ENCODE results near the gene SIM2.

DNA sequence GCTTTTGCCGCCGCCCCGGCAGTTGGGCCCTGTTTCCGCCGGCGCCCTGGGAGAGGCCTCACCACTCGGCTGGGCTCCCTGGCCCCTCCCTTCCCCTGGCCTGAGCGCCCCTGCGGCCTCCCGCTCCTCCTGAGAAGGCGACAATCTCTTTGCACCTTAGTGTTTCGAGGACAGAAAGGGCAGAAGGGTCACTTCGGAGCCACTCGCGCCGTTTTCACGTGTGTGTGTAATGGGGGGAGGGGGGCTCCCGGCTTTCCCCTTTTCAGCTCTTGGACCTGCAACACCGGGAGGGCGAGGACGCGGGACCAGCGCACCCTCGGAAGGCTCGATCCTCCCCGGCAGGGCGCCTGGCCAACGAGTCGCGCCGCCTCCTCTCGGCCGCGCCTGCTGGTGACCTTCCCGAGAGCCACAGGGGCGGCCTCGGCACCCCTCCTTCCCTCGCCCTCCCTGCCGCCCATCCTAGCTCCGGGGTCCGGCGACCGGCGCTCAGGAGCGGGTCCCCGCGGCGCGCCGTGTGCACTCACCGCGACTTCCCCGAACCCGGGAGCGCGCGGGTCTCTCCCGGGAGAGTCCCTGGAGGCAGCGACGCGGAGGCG, 432 bp upstream of the SIM2 start:
- TF ChIP-seq, protein P1, sequence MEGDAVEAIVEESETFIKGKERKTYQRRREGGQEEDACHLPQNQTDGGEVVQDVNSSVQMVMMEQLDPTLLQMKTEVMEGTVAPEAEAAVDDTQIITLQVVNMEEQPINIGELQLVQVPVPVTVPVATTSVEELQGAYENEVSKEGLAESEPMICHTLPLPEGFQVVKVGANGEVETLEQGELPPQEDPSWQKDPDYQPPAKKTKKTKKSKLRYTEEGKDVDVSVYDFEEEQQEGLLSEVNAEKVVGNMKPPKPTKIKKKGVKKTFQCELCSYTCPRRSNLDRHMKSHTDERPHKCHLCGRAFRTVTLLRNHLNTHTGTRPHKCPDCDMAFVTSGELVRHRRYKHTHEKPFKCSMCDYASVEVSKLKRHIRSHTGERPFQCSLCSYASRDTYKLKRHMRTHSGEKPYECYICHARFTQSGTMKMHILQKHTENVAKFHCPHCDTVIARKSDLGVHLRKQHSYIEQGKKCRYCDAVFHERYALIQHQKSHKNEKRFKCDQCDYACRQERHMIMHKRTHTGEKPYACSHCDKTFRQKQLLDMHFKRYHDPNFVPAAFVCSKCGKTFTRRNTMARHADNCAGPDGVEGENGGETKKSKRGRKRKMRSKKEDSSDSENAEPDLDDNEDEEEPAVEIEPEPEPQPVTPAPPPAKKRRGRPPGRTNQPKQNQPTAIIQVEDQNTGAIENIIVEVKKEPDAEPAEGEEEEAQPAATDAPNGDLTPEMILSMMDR (IDR thresholded peaks at IDR 0.05), result no peak
- TF ChIP-seq POLR2A (IDR thresholded peaks at IDR 0.05), result peak in 1 of 4 donors; percentile 30
